Activated CD4-positive, CD25-positive, alpha-beta regulatory T cell treated with anti-CD3 and anti-CD28 coated beads, Interleukin-2, amount 50 U/mL, for 72 hours (primary cell): ENCODE measurements around the gene CALY.

Source experiments
- DNase-seq: peaks from one replicate; pipeline ENCODE4 v3.0.0; 2021

The CALY gene

DNA sequence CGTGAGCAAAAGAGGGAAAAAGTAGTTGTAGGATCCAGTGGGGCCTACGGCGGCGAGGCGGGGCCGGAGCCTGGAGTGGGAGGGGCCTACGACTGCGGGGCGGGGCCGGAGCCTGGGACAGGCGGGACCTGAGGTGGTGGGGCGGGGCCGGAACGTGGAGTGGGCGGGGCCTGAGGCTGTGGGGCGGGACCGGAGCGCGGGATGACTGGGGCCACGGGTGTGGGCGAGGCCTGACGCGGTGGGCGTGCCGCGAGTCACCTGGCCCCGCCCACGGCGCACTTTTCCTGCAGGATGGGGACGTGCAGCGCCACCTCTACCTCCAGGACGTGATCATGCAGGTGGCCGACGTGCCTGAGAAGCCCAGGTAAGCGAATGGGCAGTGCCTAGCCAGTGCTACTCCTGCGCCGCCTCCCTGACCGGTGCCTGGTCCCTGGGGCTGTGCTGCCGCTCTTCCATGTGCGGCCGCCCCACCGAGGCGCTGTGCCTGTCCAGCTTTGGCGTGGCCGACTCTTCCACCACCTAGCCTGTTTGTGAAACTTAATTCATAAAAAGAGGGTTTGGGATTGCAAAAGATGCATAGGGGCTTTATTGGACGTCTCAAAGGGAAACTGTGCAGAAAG lies 27.5 kb downstream of the CALY start:
- DNase-seq = peak; percentile 96

DNA sequence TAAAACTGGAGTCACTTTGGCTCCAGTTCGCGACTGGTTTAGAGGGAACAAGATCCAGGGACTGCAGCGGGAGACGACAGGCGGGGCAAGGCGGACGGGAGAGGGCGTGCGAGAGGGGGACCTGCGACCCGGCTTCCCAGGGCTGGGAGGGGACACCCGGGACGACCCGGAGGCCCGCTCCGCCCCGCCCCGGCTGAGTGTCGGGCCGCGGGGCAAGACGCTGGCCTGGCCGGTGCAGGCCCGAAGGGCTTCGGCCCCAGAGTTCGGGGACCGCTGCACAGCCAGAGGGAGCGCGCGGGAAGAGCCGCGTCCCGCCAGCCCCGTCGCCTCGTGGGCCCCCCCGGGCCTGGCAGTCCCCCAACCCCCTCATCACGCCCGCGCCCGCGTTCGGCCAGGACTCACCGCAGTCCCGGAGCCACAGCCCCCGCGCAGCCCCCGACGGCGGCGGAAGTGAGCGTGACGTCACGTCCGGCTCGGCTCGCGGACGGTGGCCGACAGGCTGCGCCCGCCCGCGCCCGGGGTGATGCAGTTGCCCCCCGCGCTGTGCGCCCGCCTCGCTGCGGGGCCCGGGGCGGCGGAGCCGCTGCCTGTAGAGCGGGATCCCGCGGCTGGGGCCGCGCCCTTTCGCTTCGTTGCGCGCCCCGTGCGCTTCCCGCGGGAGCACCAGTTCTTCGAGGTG lies 28.1 kb downstream of the CALY start, which contains the start of the genes TUBGCP2 and ZNF511:
TSS of gene TUBGCP2 (minus strand) at position 452 of the 679 bp plus-strand sequence. CDS start 5,931 bp downstream, outside the sequence.
TSS of gene ZNF511 (plus strand) at position 494 of the 679 bp plus-strand sequence. CDS start at position 524, 30 bp downstream.
- DNase-seq = peak; percentile 91

DNA sequence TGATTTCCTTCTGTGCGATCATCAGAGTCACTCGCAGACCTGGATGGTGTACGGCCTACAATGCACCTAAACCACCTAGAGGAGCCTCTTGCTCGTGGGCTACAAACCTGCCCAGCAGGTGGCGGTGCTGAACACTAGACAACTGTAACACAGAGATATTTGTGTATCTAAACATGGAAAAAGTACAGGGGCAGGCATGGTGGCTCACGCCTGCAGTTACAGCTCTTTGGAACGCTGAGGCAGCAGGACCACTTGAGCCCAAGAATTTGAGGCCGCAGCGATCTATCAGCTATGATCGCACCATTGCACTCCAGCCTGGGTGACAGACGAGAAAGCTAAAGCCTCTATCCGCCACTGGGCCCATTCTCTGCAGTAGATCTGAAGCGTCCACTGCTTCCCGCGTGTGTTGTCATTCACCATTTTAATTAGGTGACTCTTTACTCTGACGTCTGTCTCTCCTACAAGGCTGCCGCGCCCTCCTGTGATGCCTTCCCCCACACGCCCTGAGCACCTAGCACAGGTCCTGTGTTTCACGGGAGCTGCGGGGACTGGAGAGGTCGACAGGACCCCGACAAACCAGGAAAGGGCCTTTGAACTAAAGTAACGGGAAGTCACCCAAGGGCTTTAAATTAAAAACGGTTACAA lies 28.8 kb downstream of the CALY start:
- peak; percentile 80 for DNase-seq

DNA sequence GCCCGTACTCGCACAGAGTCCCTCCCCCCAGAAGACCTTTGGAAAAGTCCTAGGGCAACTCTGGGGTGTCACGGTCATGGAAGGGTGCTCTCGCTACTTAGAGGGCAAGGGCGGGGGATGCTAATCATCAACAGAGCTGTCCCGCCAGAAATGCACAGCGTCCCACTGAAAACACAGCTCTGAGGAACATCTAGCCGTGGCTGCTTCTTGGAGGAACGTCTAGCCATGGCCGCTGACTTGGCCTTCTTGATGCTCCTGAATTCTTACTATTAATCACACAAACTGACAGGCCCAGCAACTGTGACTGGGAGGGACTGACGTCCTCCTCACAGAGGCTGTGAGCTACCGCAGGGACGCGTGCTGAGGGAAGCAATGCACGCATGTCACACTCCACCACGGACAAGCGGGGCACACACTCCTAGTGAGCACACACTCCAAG lies 29.7 kb downstream of the CALY start:
- no peak for DNase-seq

DNA sequence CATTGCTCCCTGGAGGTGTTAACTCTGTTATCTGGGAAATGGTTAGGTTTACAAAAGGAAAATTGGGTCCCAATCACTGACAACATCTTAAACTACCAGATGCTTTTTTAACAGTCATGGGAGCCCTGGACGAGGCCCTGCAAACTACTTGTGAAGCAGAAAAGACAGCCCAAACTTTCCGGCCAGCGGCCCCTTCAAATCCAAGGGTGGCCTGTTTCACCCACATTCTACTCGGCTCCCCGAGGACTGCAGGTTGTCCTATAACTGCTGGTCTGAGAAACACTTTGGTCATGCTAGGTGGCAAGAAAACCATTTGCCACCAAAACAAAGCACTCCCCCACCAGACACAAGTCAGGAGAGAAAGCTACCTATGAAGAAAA lies 30.6 kb downstream of the CALY start:
- DNase-seq = no peak

DNA sequence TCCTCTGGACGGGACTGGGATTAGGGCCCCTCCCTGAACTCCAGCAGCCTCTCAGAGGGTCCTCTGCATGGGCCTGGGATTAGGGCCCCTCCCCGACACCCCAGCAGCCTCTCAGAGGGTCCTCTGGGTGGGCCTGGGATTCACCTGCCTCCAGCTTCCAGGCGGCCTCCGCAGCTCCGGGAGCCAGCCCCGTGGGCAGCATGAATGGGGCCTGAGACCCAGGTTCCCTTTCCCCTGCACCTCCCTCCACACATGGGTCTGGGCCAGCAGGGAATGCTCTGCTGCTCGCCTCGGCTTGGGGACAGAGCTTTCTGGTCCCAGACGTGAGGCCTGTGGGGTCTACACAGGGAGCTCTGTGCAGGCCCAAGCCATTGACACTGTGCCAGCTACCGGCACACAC lies 33.5 kb downstream of the CALY start:
- DNase-seq = no peak

DNA sequence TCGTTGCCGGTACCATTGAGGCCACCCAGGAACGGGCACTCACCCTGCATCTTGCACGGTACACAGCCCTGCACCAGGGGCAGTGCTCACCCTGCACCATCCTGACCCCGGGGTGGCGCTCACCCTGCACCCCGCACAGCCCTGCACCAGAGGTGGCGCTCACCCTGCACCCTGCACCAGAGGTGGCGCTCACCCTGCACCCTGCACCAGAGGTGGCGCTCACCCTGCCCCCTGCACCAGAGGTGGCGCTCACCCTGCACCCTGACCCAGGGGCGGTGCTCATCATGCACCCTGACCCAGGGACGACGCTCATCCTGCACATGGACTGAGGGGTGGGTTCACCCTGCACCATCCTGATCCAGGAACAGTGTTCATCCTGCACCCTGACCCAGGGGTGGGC lies 34.5 kb downstream of the CALY start:
- DNase-seq = no peak

DNA sequence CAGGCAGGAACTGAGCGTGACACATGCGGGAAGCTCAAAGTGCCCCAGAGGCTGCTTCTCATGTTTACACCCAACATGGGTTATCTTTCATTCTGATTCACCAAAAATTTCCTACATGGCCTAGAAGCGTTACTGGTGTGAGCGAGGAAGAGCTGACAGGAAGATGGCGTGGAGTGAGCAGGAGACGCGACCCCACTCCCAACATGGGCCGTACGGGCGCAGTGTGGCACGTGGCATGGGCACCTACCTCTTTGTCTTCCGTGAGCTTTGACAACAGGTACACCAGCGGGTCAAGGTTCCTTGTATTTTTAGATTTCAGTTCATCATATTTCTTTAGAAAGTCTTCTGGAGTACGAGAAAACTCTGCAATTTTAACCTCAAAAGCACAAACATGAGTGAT lies 37.0 kb downstream of the CALY start:
- DNase-seq = no peak

DNA sequence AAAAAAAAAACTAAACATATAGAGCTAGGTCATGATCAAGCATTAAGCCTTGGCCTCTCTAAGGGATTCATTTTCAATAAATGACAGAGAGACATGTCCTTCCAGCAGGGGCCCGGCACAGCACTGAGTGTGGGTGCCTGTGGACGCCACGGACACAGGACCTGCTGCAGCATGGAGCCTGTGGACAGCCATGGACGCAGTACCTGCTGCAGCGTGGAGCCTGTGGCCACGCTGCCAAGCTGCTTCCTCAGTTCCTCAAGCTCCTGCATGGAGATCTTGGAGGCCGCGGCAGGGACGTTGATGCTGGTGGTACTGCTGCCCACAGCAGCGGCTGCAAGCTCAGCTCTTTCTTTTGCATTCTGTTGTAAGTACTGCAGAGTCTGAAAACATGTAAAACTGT lies 37.5 kb downstream of the CALY start:
- DNase-seq = no peak

DNA sequence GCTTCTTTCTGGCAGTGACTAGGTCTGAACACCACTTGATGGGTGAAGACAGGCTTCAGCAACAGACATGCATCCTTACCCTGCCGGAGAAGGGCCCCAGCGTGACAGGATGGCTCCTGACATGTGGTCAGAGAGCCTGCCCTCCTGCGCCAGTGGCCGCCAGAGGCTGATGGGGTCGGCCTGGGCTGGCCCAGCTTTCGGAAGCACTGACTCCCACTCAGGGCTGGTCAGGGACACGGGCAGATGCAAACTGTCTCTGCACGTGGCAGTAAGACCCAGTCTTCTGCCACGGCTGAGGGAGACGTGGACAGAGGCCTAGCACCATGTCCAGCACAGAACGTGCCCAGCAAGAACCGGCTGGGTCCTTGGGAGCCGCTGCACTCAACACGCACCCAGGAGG lies 38.2 kb downstream of the CALY start:
- no peak for DNase-seq

DNA sequence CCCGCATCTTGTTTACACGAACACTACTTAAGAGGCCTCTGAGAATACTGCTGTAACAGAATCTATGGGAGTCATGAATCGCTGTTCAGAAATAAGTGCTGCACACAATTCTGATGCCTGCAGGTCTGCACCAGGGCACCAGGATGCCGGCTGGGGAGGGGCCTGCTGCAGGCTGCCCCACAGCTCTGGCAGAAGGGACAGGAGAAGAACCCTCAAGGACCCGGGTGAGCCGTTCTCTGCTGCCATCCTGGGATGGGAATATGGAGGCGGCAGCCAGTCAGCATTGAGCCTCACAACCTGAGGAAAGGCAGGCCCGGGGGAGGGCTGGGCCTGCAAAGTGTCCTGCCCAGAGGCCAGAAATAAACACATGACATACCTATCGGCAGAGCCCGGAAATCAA lies 39.2 kb downstream of the CALY start:
- DNase-seq = no peak

DNA sequence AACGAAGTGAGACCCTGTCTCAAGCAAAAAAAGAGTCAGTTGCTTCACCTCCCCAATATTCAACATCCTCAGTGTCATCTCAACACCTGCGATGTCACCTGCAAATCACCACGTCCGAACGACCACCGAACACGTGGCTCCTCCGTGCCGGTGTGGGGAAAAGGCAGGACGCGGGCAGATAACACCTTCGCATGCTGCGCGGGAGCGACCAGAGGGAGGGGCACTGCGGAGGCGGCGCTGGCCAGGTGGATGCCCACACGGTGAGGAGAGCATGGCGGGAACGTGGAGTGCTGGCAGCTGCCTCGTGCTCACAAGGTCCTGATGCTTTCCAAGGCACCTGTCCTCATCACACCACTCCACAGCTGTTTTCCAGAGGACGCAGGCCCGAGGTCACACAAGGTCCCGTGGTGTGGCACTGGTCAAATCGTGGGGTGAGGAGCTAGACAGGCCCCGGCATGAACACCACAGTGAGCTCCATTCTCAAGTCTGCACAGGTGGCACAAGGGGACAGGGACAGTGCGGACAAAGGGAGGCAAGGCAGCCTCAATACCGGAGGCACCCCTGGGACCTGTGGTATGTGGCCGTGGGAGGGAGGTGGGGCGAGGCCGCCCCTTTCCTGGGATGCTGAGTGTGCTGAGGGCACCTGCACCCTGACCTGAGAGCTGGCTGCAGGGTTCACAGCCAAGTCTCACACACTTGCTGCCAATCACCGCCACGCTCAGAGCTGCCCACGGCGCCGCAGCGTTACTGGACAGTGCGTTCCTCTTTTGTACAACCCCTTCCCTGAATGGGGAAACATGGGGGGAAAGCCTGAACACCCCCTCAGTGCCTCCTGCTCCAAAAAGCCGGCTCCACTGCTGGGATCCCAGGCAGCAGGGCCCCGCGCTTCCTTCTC lies 41.0 kb downstream of the CALY start:
- no peak for DNase-seq

DNA sequence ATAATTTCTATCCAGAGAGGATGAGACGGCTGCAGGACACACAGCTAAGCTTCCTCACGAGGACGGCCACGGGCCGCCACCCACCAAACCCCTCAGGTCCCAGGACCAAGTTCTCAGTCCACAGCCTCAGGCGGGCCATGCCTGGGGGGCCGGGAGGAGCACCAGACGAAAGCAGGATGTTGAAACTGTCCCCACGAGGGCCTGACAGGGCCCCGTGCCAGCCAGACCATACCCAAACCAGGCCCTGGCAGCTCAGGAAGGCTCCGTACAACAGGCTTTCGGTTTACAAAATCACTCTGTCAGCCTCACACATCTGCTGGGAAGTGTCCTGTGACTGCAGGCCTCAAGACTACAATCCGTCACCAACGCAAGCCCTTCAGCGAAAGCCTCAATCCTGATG lies 42.5 kb downstream of the CALY start:
- no peak for DNase-seq

DNA sequence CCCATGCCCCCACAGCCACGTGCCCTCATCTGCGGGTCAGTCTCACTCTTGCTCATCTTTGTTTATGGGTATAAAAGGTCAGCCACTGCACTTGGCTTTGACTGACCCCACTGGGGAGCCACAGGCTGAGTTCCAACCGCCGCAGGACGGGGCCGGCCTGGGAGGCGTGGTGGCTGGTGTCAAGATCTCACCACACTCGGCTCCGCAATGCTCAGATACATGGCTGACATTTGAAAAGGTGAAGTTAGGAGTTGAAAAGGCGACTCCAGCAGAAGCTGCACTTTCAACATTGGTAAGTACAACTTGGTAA lies 42.9 kb downstream of the CALY start:
- no peak for DNase-seq

DNA sequence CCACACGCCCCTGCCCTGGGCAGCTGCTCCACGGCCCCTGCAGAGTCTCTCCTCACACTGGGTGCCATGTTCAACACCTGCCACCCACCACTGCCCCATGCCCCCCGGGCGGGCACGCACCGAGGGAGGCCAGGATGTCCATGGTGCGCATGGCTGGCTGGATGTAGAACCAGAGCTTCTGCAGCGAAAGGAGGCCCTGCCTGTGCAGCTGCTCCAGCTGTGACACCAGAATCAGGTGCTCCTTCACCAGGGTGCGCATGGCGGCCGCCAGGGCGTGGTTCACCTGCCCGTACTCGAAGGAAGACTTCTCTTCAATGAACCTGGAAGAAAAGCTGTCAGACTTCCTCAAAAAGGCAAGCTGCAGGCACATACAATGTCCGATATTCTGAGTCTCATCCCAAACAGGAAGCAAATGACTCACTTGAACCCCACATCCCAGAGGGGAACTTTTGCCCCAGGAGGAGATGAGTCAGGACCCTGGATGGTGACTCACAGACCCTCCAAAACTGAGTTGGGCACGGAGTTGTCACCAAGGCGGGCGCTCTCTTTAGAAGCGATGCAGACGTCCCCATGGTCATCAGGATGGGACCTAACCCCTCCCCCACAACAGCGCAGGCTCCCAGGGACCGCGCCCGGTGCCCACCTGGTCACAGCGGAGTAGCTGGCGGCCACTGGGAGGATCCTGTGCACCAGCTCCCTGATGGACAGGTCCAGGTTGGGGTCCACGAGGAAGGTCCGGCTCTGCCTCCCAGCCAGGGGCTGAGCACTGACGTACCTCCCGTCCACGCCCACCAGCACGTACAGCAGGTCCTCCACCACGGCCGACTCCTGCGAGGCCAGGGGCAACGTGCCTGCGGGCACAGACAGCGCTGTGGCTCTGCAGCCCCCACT lies 43.5 kb downstream of the CALY start:
- no peak for DNase-seq

DNA sequence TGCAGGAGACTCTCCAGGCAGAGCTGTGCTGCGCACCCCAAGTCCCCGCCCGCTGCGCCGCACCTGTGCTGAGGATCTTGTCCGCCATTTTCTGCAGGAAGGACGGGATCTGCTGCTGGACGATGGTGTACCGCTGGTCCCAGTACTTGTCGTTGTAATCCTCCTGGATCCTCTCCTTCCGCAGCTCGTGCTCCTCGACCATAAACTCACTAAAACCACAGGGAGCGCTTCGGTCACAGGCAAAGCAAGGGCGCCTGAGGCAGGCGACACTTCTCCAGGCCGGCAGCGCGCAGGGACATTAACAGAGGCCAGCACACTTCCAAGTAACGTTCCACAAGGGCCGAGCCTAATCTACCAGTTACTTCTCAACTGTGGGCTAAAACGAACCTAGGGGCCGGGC lies 46.9 kb downstream of the CALY start:
- DNase-seq = no peak

DNA sequence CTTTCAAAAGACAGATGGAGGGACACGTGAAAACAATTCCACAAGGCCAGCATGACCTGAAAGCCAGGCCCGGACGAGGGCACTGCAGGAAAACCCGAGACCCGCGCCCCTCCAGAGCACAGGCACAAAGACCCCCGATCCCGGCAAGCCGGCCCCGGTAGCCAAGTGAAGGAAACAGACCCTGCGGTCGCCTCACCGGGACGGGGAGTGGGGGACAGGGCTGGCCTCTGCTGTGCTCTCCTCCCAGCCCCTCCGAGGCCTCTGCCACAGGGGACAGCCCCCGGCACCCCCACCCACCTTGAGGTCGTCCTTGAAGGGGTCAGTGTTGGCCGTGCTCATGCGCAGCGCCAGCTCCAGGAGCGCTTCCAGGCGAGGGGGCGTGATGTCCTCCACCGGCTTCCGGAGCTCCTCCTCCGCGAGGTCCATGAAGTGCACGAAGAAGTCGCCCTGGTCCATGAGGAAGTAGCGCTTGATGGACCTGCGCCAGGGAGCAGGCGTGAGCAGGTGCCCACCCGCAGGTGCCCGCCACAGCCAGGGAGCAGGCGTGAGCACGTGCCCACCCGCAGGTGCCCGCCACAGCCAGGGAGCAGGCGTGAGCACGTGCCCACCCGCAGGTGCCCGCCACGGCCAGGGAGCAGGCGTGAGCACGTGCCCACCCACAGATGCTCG lies 48.7 kb downstream of the CALY start:
- DNase-seq = no peak

DNA sequence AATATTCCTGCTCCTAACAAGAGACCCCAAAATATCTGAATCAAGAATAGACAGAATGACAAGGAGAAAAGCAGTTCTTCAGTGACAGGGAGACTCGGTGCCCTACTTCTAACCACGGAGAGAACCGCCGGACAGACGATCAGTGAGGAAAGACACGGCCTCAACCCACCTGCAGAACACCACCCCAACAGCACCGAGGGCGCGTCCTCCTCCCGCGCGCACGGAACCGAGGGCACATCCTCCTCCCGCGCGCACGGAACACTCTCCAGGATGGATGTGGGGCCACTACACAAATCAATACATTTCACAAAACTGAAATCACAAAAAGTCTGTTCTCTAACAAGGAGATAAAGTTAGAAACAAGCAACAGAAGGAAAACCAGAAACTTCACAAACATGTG lies 50.3 kb downstream of the CALY start:
- no peak for DNase-seq

DNA sequence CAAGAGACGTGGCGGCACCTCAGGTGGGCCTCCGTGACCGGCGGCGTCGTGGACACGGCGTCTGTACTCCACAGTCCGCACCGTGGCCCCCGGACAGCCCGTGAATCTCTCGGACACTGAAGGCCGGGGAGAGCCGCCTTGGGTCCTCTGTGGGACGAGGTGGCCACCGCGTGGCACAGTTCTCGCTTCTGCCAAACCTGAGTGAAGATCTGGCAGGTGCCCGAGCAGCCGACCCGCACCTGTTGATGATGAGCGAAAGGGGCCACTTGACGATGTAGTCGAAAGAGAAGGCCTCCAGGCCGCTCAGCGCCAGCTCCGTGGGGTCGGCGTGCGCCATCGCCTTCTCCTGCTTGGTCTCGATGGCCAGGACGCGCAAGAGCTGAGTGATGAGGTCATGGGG lies 51.5 kb downstream of the CALY start:
- no peak for DNase-seq

DNA sequence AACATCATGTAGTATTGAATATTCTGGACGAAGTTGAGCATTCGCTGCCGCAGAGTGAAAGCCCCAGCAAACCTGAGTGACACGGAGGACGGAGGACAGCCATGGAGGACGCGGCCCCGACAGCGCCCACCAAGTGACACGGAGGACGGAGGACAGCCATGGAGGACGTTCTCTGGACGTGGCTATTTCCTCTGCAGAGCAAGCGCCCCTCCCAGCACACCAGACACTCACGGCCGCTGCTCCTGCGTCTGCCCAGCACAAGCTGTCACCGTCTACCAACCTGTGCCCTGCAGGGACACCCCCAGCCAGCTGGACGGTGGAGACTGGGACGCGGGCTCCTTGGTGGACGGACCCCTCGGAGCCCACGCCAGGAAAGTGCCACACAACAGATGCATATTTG lies 52.8 kb downstream of the CALY start:
- DNase-seq = no peak

DNA sequence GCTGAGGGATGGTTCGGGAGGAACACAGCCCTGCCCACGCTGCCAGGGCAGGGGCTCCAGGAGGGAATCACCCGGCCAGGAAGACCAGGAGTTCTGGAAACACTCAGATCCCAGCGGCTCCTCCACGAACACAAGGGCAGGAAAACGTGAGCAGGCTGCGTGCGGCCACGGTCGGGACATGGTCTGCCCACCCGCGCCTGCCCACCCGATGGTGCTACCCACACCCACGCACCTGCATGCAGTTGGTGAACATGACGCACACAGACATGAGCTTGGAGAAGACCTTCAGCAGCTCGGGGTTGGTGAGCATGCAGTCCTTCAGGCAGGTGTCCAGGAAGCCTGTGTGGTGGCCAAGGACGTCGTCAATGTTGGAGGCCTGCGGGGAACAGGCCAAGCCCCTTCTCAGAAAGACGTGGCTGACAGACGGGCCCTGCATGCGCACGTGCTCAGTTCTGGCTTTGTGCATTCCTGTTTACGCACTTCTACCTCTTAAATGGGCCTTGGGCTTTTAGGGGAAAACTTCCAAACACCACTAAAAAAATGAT lies 53.8 kb downstream of the CALY start:
- DNase-seq = no peak
